Inflammatory macrophage (primary cell): ENCODE data around the gene UCHL3.

Experiments
- DNase-seq, 2 donors: peaks; one replicate each; pipeline ENCODE4 v3.0.0-alpha.2; 2020 to 2022

Gene UCHL3

GRCh38 chr13:75633285-75633684 is 83.7 kb downstream of the UCHL3 start:
- no peak for DNase-seq

GRCh38 chr13:75635101-75635827 is 85.7 kb downstream of the UCHL3 start:
- DNase-seq, result no peak

- DNase-seq, result peak; percentile 7 to 26
Observed at GRCh38 chr13:75635828-75636435, 86.3 kb downstream of the UCHL3 start, which contains the start of gene LMO7. Gene LMO7 (plus strand): TSS chr13:75636330. CDS start chr13:75636658, 328 bp downstream.

GRCh38 chr13:75636436-75637180 is 87.0 kb downstream of the UCHL3 start:
- DNase-seq, result peak; percentile 15 to 49

- DNase-seq, result no peak
Observed at GRCh38 chr13:75637181-75637750, 87.7 kb downstream of the UCHL3 start.

GRCh38 chr13:75639454-75639853 is 89.9 kb downstream of the UCHL3 start:
- no peak for DNase-seq

- DNase-seq, result no peak
Observed at GRCh38 chr13:75641026-75641425, 91.4 kb downstream of the UCHL3 start.

- DNase-seq, result no peak
Observed at GRCh38 chr13:75643182-75643581, 93.6 kb downstream of the UCHL3 start.

- no peak for DNase-seq
Observed at GRCh38 chr13:75643693-75644092, 94.1 kb downstream of the UCHL3 start.

GRCh38 chr13:75645141-75645540 is 95.5 kb downstream of the UCHL3 start:
- no peak for DNase-seq

GRCh38 chr13:75647126-75647784 is 97.7 kb downstream of the UCHL3 start:
- no peak for DNase-seq

- DNase-seq, result no peak
Observed at GRCh38 chr13:75648446-75648845, 98.9 kb downstream of the UCHL3 start.

- DNase-seq, result no peak
Observed at GRCh38 chr13:75651013-75651412, 101.4 kb downstream of the UCHL3 start.

GRCh38 chr13:75652726-75653125 is 103.1 kb downstream of the UCHL3 start:
- no peak for DNase-seq
